MCF 10A (cell line): Measurements from ENCODE around the gene CEMIP. TPM values are rescaled to one million over a fixed set of nuclear protein-coding genes. Genes with fewer than 3 reads are reported as not detected.

Experiments used
- Bru-seq: library from RNA; stranded (reverse); fragments of 400-500 nt; gene quantifications from one replicate; lab custom pipeline; 2021; lab: Mats Ljungman, UMichigan
- BruChase-seq, 2 experiments: library from RNA; stranded (reverse); fragments of 400-500 nt; gene quantifications; one replicate each; lab custom pipeline; 2021; lab: Mats Ljungman, UMichigan
- BruUV-seq: library from RNA; stranded (reverse); fragments of 400-500 nt; replicated peaks from 2 replicates; lab custom pipeline; 2021; lab: Mats Ljungman, UMichigan
- CTCF ChIA-PET: fragments of 300-600 bp; sonication (Branson Sonifier 250); formaldehyde crosslinking; extraction: SDS; loops from one replicate; lab custom pipeline; 2021; ENCODE audit warnings: antibody characterized with exemption, inconsistent platforms; lab: Yijun Ruan, JAX
- POLR2A ChIA-PET: fragments of 300-600, 350-650 bp; sonication (Branson Sonifier 250); formaldehyde crosslinking; extraction: SDS; loops from one replicate; lab custom pipeline; 2020; ENCODE audit warnings: antibody characterized with exemption, inconsistent platforms; lab: Yijun Ruan, JAX
- DNase-seq: peaks from one replicate; pipeline ENCODE4 v3.0.0-alpha.2; 2018; ENCODE audit not compliant: unreplicated experiment
- H3K27ac Mint-ChIP-seq: one replicate; pipeline ENCODE4 v1.8.0; 2022; ENCODE audit warnings: mild to moderate bottlenecking, low read depth, mixed read lengths; ENCODE audit not compliant: unreplicated experiment
- H3K27me3 Mint-ChIP-seq: one replicate; pipeline ENCODE4 v1.8.0; 2022; ENCODE audit warnings: mixed read lengths; ENCODE audit not compliant: insufficient read depth, unreplicated experiment
- H3K36me3 Mint-ChIP-seq: one replicate; pipeline ENCODE4 v1.8.0; 2022; ENCODE audit warnings: mild to moderate bottlenecking, moderate library complexity, mixed read lengths; ENCODE audit not compliant: insufficient read depth, unreplicated experiment
- H3K4me1 Mint-ChIP-seq: one replicate; pipeline ENCODE4 v1.8.0; 2022; ENCODE audit warnings: mixed read lengths; ENCODE audit not compliant: insufficient read depth, unreplicated experiment
- H3K4me3 Mint-ChIP-seq: one replicate; pipeline ENCODE4 v1.8.0; 2022; ENCODE audit warnings: mild to moderate bottlenecking, moderate library complexity, mixed read lengths; ENCODE audit not compliant: unreplicated experiment
- H3K9me3 Mint-ChIP-seq: one replicate; pipeline ENCODE4 v1.8.0; 2022; ENCODE audit warnings: mixed read lengths; ENCODE audit not compliant: unreplicated experiment
- intact Hi-C: fragments of 100-400 bp; cut with micrococcal nuclease; formaldehyde crosslinking; loops from 2 replicates; pipeline ENCODE4 v1.14.1; 2022
- long read RNA-seq: library from polyadenylated mRNA; stranded (forward); transcript quantifications from one replicate; pipeline ENCODE4 v2.0.0, GENCODE V29; 2022
- total RNA-seq: library from RNA; stranded (reverse); gene quantifications from 2 replicates; pipeline ENCODE4 v1.2.3, GENCODE V29; 2022
- TF ChIP-seq, protein P1 (sequence below): fragments of 200-600 bp; IDR thresholded peaks from one replicate; pipeline ENCODE4 v1.8.0; 2022; ENCODE audit warnings: antibody characterized with exemption, mild to moderate bottlenecking; ENCODE audit not compliant: unreplicated experiment

Gene CEMIP, protein sequence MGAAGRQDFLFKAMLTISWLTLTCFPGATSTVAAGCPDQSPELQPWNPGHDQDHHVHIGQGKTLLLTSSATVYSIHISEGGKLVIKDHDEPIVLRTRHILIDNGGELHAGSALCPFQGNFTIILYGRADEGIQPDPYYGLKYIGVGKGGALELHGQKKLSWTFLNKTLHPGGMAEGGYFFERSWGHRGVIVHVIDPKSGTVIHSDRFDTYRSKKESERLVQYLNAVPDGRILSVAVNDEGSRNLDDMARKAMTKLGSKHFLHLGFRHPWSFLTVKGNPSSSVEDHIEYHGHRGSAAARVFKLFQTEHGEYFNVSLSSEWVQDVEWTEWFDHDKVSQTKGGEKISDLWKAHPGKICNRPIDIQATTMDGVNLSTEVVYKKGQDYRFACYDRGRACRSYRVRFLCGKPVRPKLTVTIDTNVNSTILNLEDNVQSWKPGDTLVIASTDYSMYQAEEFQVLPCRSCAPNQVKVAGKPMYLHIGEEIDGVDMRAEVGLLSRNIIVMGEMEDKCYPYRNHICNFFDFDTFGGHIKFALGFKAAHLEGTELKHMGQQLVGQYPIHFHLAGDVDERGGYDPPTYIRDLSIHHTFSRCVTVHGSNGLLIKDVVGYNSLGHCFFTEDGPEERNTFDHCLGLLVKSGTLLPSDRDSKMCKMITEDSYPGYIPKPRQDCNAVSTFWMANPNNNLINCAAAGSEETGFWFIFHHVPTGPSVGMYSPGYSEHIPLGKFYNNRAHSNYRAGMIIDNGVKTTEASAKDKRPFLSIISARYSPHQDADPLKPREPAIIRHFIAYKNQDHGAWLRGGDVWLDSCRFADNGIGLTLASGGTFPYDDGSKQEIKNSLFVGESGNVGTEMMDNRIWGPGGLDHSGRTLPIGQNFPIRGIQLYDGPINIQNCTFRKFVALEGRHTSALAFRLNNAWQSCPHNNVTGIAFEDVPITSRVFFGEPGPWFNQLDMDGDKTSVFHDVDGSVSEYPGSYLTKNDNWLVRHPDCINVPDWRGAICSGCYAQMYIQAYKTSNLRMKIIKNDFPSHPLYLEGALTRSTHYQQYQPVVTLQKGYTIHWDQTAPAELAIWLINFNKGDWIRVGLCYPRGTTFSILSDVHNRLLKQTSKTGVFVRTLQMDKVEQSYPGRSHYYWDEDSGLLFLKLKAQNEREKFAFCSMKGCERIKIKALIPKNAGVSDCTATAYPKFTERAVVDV (N-terminal part only)
- total RNA-seq (0.14 and 0.44 TPM in 2 replicates), Bru-seq, nascent RNA (percentile 13 among the genes with signal in this experiment), BruChase-seq, experiment 1, labeled RNA remaining after a 6-hour chase (percentile 11 among the genes with signal in this experiment), BruChase-seq, experiment 2, labeled RNA remaining after a 2-hour chase (percentile 12 among the genes with signal in this experiment)
- long read RNA-seq = 0 reads

DNA sequence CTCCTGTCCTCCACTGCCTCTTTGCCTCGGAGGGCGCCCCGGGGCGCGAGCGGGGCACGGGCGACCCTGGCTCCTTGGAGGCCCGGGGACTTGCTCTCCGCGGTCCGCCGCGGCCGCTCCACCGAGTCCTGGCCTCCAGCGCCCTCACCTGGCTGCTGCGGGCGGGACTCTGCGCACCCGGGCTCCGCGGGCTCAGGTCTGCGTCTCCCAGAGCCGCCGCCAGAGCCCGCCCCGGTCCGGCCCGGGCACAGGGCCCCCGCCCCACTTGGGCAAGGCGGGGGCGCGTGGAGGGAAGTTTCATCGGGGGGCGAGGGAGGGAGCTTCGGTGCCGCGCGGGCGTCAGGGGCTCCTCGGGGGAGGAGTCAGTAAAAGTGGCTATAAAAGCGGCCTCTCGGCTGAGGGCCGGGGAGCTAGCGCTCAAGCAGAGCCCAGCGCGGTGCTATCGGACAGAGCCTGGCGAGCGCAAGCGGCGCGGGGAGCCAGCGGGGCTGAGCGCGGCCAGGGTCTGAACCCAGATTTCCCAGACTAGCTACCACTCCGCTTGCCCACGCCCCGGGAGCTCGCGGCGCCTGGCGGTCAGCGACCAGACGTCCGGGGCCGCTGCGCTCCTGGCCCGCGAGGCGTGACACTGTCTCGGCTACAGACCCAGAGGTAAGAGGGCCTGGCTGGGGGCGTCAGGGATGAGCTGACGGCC is at the start of gene CEMIP:
Gene CEMIP, plus strand, starts transcription at position 407 of the 694 bp plus-strand sequence. CDS start 94,510 bp downstream, outside the sequence.
- H3K4me3 Mint-ChIP-seq = peak within 1 kb of the TSS; percentile 81
- no peaks in the 10 kb centered on the region for H3K27me3 Mint-ChIP-seq

DNA sequence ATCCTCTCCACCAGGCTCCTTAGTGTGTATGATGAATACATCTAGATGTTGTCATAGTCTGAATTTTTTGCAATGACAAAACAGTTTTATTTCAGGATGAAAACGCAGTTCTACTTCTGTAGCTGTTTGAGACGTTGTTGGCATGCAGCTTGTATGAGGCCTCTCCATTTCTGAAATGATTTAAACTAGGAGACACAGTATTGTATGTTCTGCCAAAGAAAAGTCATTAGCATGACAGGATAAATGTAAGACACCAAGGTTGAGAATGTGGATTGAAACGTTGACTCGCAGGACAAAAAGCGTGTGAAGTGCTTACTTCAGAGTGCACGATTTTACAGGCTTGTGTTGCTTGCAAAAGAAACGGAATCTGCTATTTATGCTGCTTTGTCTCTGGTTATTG is 48.8 kb upstream of the CEMIP start:
- no peak for DNase-seq
- H3K4me3 Mint-ChIP-seq = no peak overlapping the region
- H3K27me3 Mint-ChIP-seq = no peaks in the 10 kb centered on the region
- H3K27ac Mint-ChIP-seq = no peak overlapping the region
- intact Hi-C loops = no loop called here
- POLR2A ChIA-PET = interaction anchor here (0.6 kb wide), 1 partner anchor 25 kb away, joined by 4 read pairs; no protein-coding TSS in a partner anchor
- no peaks in the 10 kb centered on the region for H3K4me1 Mint-ChIP-seq
- no peaks in the 10 kb centered on the region for H3K9me3 Mint-ChIP-seq
- TF ChIP-seq, protein P1, sequence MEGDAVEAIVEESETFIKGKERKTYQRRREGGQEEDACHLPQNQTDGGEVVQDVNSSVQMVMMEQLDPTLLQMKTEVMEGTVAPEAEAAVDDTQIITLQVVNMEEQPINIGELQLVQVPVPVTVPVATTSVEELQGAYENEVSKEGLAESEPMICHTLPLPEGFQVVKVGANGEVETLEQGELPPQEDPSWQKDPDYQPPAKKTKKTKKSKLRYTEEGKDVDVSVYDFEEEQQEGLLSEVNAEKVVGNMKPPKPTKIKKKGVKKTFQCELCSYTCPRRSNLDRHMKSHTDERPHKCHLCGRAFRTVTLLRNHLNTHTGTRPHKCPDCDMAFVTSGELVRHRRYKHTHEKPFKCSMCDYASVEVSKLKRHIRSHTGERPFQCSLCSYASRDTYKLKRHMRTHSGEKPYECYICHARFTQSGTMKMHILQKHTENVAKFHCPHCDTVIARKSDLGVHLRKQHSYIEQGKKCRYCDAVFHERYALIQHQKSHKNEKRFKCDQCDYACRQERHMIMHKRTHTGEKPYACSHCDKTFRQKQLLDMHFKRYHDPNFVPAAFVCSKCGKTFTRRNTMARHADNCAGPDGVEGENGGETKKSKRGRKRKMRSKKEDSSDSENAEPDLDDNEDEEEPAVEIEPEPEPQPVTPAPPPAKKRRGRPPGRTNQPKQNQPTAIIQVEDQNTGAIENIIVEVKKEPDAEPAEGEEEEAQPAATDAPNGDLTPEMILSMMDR = no peak
- CTCF ChIA-PET = no interaction called here
- no TSS peak for BruUV-seq
- H3K36me3 Mint-ChIP-seq = peaks cover 20% of the 10 kb centered on the region

More for the DNA sequence above, at the start of gene CEMIP:
- TF ChIP-seq, protein P1 = peak; percentile 91
- CTCF ChIA-PET = interaction anchor here (0.5 to 6.9 kb wide), 77 partner anchors 11 to 920 kb away, joined by 3 to 260 read pairs (median 4); no protein-coding TSS in a partner anchor
- POLR2A ChIA-PET = interaction anchor here (0.6 to 2.2 kb wide), 12 partner anchors 9 to 322 kb away, joined by 3 to 15 read pairs (median 3); partner anchors contain the start of gene ABHD17C
- Mint-ChIP-seq H3K27ac (no peak within 1 kb of the TSS), H3K9me3 (no peaks in the 10 kb centered on the region), H3K4me1 (peaks cover 20% of the 10 kb centered on the region), H3K36me3 (no peaks in the 10 kb centered on the region)
- intact Hi-C loops = loop anchor here (1.0 to 2.0 kb wide), 5 partner anchors 119 to 488 kb away; no protein-coding TSS in a partner anchor
- peak; percentile 77 for DNase-seq
- BruUV-seq = no TSS peak

DNA sequence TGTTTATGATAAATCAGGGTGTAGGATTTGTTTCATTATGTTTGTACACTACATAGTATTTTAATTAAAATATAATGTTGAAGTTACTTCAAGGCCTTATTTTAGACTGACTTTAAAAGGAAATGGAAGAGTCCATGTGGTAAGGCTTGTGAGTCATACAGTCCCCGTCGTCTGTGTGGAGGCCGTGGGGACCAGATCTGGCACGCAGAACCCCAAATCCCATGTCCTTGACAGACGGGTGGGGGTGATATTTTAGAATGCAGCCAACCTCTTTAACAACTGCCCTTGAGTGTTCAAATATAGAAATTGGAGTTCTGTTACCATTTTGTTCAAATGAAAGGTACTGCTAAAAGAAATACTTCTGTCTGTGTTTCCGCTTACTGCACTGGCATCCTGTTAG is 48.2 kb upstream of the CEMIP start:
- ChIA-PET CTCF (no interaction called here), POLR2A (interaction anchor here (0.6 kb wide), 1 partner anchor 25 kb away, joined by 4 read pairs; no protein-coding TSS in a partner anchor)
- Mint-ChIP-seq H3K4me3 (no peak overlapping the region), H3K27ac (no peak overlapping the region), H3K9me3 (no peaks in the 10 kb centered on the region), H3K4me1 (no peaks in the 10 kb centered on the region), H3K36me3 (peaks cover 17% of the 10 kb centered on the region), H3K27me3 (no peaks in the 10 kb centered on the region)
- BruUV-seq = no TSS peak
- no peak for DNase-seq
- TF ChIP-seq, protein P1 = no peak
- intact Hi-C loops = no loop called here
